Spinal cord (tissue), 10 donors: ENCODE results near the gene MTMR3. TPM values are rescaled to one million over a fixed set of nuclear protein-coding genes. Genes with fewer than 3 reads are reported as not detected.

Source experiments
- DNase-seq, 6 donors: peaks; one replicate each; pipeline versions ENCODE4 v3.0.0 to v3.0.0-alpha.2; 2013 to 2015; ENCODE audit warnings: low spot score in 6 of 6, low read depth in 4 of 6
- H3K27ac ChIP-seq: one replicate; pipeline ENCODE4 v1.5.1; 2013; ENCODE audit warnings: low read depth, low read length, control low read depth
- H3K27me3 ChIP-seq: one replicate; pipeline ENCODE4 v1.6.1; 2013; ENCODE audit warnings: low read length; ENCODE audit not compliant: control insufficient read depth, insufficient read depth
- H3K36me3 ChIP-seq: one replicate; pipeline ENCODE4 v1.6.1; 2013; ENCODE audit warnings: low read length; ENCODE audit not compliant: control insufficient read depth, insufficient read depth
- H3K4me1 ChIP-seq: one replicate; pipeline ENCODE4 v1.6.1; 2013; ENCODE audit warnings: low read length; ENCODE audit not compliant: control insufficient read depth, insufficient read depth
- H3K4me3 ChIP-seq: one replicate; pipeline ENCODE4 v1.5.1; 2013; ENCODE audit warnings: low read depth, low read length, control low read depth
- H3K9me3 ChIP-seq: one replicate; pipeline ENCODE4 v1.6.1; 2013; ENCODE audit warnings: low read length; ENCODE audit not compliant: control insufficient read depth, insufficient read depth
- WGBS: methylation state at CpG from one replicate; pipeline ENCODE4 v1.1.5; 2013; ENCODE audit warnings: missing lambda C conversion rate; ENCODE audit not compliant: insufficient coverage; 5-methylcytosine and 5-hydroxymethylcytosine counted together
- polyA plus RNA-seq, 2 donors: library from polyadenylated mRNA; unstranded; fragments of 120-200 nt; gene quantifications; one replicate each; pipeline ENCODE4 v1.2.1, GENCODE V29; 2013; ENCODE audit not compliant: insufficient read length in 2 of 2
- total RNA-seq, 2 donors: library from RNA; depleted of rRNA in 1 of 2; stranded (reverse); fragments of 120-200 nt in 1 of 2; fragments of >200 nt in 1 of 2; gene quantifications; one replicate each; pipeline versions ENCODE4 v1.2.3 to v1.2.4, GENCODE V29; 2013 to 2014
- donor health status: healthy.

Gene MTMR3
- total and polyA plus RNA-seq, 4 donors = 47.6 to 61.3 (median 51.6) TPM

DNA sequence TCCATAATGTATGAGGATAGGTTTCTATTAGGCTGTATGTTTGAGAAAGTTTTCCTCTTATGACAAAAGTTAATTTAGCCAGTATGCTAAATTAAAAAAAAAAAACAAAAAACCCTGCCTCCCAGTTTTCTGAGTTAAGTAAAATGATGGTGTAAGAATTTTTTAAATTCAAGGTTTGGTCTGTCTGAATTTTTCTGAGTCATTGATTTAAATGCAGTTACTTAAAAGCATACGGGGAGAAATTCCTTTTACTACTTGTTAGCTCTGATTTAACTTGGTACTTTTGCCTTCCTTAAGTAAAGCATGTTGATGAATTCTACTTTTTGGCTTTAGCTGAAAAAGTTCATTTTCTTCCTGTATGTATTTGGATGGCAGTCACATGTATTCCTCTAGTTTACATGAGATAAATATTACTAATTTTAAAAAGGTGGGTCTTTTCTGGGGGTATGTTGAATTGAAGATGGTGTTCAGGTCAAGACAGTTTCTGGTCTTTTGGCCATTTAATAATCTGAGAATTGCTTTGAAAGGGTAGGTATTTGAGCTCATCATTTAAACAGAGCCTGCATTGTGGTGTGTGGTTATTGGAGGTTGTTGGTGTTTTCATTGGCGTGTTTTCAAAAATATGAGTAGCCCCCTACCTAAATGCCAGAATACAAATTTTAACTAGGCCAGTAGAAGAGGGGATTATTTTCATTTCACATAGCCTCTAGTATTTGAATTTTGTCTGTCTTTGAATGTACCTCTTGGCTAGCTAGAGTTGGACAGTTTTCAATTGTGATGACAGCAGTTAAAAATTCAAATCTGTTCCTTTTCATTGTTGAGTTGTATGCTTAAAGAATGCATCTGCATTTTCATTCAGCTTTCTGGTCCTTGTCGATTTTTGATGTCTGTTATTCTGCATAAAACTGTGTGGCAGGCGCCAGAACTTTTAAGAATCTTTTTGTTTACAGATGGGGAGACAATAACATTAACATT, 64.7 kb downstream of the MTMR3 start:
- H3K9me3 ChIP-seq = no peaks in the 10 kb centered on the region
- no peak overlapping the region for H3K4me3 ChIP-seq
- H3K36me3 ChIP-seq = no peaks in the 10 kb centered on the region
- DNase-seq = peak in 1 of 6 donors; percentile 48
- no peak overlapping the region for H3K27ac ChIP-seq
- no CpG with 5 or more reads among the region's 4 CpGs for WGBS
- peaks cover 6% of the 10 kb centered on the region for H3K4me1 ChIP-seq
- no peaks in the 10 kb centered on the region for H3K27me3 ChIP-seq

DNA sequence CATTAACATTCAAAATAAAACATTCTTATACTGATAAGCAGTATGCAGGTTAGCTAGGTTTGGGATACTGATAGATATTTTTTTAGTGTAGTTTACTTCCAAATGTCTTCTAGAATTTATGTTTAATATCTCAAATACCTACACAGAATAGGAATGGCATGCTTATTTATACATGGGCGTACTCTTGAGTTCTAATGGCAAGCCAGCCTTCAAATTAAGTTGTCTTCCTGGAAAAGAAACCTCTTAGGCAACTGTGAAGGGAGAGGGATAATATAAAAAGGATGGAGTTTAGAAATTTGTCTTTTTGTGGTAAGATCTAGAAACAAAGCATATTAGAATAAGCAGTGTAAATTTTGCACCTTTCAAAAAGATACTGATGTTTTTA, 65.4 kb downstream of the MTMR3 start:
- no peaks in the 10 kb centered on the region for H3K36me3 ChIP-seq
- no peak overlapping the region for H3K4me3 ChIP-seq
- no peak for DNase-seq
- no peak overlapping the region for H3K27ac ChIP-seq
- H3K27me3 ChIP-seq = no peaks in the 10 kb centered on the region
- WGBS = no CpG with 5 or more reads among the region's 1 CpG
- H3K4me1 ChIP-seq = peaks cover 6% of the 10 kb centered on the region
- no peaks in the 10 kb centered on the region for H3K9me3 ChIP-seq

DNA sequence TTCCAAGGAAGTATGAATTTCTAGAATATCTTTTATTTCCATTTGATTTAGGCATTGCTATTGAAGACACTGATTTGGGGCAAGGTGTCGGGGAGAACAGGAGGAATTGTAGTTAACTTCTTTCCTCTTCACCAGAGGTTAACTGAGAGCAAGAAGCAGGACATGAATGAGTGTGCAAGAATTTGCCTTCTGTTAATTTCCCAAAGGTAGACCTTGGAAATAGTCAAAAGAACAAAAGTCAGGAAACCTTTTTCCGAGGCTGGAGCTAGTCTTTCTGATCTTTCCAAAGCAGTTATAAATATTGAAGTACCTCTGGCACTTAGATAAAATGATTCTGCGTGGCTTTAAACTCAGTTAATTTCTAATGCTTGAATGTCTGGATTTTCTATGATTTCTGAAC, 66.9 kb downstream of the MTMR3 start:
- Histone ChIP-seq H3K9me3 (no peaks in the 10 kb centered on the region), H3K4me3 (no peak overlapping the region), H3K27ac (no peak overlapping the region), H3K4me1 (peaks cover 6% of the 10 kb centered on the region), H3K27me3 (no peaks in the 10 kb centered on the region), H3K36me3 (no peaks in the 10 kb centered on the region)
- no CpG with 5 or more reads among the region's 3 CpGs for WGBS
- DNase-seq = no peak

DNA sequence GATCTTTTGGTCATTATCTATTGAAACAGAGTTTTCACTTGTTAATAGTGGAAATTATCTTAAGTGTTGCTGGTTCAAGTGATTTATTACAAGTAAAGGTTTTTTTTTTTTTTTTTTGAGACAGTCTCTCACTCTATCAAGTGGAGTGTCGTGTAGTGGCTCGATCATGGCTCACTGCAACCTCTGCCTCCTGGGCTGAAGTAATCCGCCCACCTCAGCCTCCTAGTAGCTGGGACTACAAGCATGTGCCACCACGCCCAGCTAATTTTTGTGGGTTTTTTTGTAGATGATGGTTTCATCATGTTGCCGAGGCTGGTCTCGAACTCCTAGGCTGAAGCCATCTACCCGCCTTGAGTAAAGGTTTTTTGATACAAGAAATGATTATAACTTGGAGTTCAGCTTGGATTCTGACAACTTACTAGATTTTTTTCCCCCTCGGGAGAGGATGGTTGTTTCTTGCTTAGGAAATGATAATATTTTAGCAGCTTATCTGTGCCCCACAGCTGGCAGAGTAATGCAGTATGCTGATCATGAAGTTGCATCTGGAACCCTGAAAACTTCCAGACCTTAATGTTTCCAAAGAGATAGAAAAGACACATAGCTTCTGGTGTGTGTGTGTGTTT, 68.9 kb downstream of the MTMR3 start:
- Histone ChIP-seq H3K36me3 (no peaks in the 10 kb centered on the region), H3K9me3 (no peaks in the 10 kb centered on the region), H3K27me3 (no peaks in the 10 kb centered on the region), H3K4me1 (peaks cover 2% of the 10 kb centered on the region), H3K4me3 (no peak overlapping the region), H3K27ac (no peak overlapping the region)
- WGBS = 94% methylated on average over 3 of the region's 8 CpGs
- DNase-seq = no peak

DNA sequence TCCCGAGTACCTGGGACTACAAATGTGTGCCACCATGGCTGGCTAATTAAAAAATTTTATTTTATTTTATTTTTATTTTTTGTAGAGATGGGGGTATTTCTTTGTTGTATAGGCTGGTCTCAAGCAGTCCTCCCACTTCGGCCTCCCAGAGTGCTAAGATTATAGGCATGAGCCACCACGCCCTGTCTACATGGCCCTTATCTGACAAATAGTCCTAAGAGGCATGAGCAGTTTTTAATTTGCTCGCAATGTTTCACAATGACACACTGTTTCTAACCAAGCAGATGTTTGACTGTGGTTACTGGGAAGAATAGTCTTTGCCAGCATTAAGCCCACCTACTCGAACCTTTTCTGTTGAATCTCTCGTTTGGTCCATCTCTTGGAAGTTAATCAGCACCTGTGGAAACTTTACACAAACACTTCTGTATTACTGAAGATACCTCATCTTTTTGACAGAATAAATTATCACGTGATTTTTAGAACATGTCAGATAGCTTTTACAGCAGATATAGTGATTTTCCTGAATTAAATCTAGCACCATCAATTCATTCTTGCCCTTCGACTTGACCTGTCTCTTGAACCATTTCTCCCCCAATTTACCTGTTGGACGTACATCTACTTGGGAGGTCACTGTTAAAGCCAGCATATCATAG, 71.4 kb downstream of the MTMR3 start:
- WGBS = 98% methylated on average over 5 of the region's 9 CpGs
- H3K9me3 ChIP-seq = no peaks in the 10 kb centered on the region
- H3K4me1 ChIP-seq = peaks cover under 1% of the 10 kb centered on the region
- H3K27ac ChIP-seq = no peak overlapping the region
- H3K27me3 ChIP-seq = no peaks in the 10 kb centered on the region
- H3K36me3 ChIP-seq = no peaks in the 10 kb centered on the region
- DNase-seq = no peak
- H3K4me3 ChIP-seq = no peak overlapping the region

DNA sequence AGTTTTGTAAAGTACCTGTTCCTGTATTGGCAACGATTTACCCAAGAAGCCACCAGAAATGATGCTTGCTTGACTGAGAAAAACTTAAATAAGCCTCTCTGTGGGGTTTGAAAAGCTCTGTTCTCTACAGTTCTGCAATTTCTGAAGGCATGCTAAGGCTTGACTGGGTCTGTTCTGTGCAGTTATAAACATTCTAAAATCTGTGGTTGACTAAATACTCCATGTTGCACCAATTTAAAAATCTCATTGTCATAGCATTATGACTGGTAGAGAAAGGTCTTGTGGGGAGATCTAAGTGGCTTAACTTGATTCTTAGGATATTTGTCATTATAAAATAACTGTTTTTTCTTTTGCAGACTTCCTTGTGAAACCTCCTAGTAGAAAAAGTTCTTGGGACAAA, 73.7 kb downstream of the MTMR3 start:
- H3K9me3 ChIP-seq = no peaks in the 10 kb centered on the region
- no peaks in the 10 kb centered on the region for H3K36me3 ChIP-seq
- no peaks in the 10 kb centered on the region for H3K27me3 ChIP-seq
- no peaks in the 10 kb centered on the region for H3K4me1 ChIP-seq
- H3K27ac ChIP-seq = no peak overlapping the region
- WGBS = 75% methylated on average over 1 of the region's 1 CpG
- no peak for DNase-seq
- H3K4me3 ChIP-seq = no peak overlapping the region

DNA sequence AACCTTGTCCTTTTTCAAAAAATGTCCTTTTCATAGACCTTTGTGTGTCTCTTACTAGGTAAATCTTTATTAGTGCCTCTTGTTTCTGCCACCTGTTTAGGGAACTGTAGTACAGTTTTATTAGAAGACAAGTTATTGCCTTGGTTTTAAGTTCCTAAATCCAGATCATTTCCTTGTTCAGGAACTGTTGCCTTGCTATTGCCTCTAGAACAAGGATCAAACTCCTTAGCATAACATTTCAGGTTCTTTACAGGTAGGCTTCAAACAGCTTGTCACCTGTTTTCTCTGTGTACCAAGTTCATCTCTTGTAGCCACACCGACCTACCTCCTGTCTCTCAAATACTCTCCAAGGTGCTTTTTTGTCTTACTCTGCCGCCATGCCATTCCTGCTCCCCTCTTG, 75.2 kb downstream of the MTMR3 start:
- no peak for DNase-seq
- Histone ChIP-seq H3K36me3 (no peaks in the 10 kb centered on the region), H3K9me3 (no peaks in the 10 kb centered on the region), H3K27me3 (no peaks in the 10 kb centered on the region), H3K4me3 (no peak overlapping the region), H3K27ac (no peak overlapping the region), H3K4me1 (no peaks in the 10 kb centered on the region)
- 85% methylated on average over 2 of the region's 2 CpGs for WGBS

DNA sequence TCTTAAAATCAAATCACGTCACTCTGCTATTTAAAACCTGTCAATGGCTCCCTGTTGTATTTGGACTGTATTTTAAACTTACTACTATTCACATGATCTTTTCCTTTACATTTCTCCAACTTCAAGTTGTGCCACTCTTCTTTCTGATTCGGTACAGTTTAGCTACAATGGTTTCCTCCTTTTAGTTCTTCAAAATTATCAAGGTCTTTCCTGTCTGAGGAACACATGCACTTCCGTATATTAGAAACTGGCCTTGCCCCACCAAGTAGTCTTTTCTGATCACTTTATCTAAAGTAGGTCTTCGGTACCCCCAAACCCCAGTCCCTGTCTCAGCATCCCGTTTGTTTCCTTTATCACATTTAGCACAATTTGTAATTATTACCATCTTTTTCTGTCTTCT, 81.8 kb downstream of the MTMR3 start:
- Histone ChIP-seq H3K4me1 (no peaks in the 10 kb centered on the region), H3K36me3 (no peaks in the 10 kb centered on the region), H3K27ac (no peak overlapping the region), H3K27me3 (no peaks in the 10 kb centered on the region), H3K9me3 (no peaks in the 10 kb centered on the region), H3K4me3 (no peak overlapping the region)
- DNase-seq = no peak
- 100% methylated on average over 2 of the region's 5 CpGs for WGBS

DNA sequence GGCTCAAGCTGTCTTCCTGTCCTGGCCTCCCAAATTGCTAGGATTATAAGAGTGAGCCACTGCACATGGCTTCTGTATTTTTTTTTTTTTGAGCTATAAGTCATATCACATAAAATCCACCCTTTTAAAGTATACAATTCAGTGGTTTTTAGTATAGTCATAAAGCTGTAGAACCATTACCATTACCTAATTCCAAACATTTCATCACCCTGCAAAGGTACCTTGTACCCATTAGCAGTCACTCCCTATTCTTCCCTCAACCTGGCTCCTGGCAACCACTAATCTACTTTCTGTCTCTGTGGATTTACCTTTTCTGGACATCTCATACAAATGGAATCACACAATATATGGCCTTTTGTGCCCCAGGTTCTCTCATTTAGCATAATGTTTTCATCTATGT, 84.5 kb downstream of the MTMR3 start:
- peaks cover 7% of the 10 kb centered on the region for H3K4me1 ChIP-seq
- H3K36me3 ChIP-seq = no peaks in the 10 kb centered on the region
- DNase-seq = no peak
- no peaks in the 10 kb centered on the region for H3K9me3 ChIP-seq
- no peaks in the 10 kb centered on the region for H3K27me3 ChIP-seq
- H3K4me3 ChIP-seq = no peak overlapping the region
- H3K27ac ChIP-seq = no peak overlapping the region
